ENCODE measurements around the gene MMP8. TPM values are rescaled to one million over a fixed set of nuclear protein-coding genes. Genes with fewer than 3 reads are reported as not detected.

MMP8 gene
- total RNA-seq, 1 donor from 2014 or later = not detected

- no peak for TF ChIP-seq CTCF (conservative IDR thresholded peaks at IDR 0.05)
- Mint-ChIP-seq H3K4me3 (no peak overlapping the region), H3K9me3 (peaks cover 4% of the 10 kb centered on the region), H3K4me1 (ENCODE audit: unreplicated experiment) (peaks cover 4% of the 10 kb centered on the region), H3K27me3 (peaks cover 3% of the 10 kb centered on the region), H3K27ac (no peak overlapping the region), H3K36me3 (no peaks in the 10 kb centered on the region)
- DNase-seq (ENCODE audit: extremely low spot score, unreplicated experiment) = no peak
These were observed 38.7 kb upstream of the MMP8 start for GRCh38 chr11:102763440-102763839.

GRCh38 chr11:102762361-102762767, 37.6 kb upstream of the MMP8 start:
- H3K9me3 Mint-ChIP-seq = peaks cover 4% of the 10 kb centered on the region
- no peak overlapping the region for H3K27ac Mint-ChIP-seq
- H3K4me1 Mint-ChIP-seq (ENCODE audit: unreplicated experiment) = peaks cover 4% of the 10 kb centered on the region
- no peak for DNase-seq (ENCODE audit: extremely low spot score, unreplicated experiment)
- H3K4me3 Mint-ChIP-seq = no peak overlapping the region
- H3K36me3 Mint-ChIP-seq = no peaks in the 10 kb centered on the region
- no peak for TF ChIP-seq CTCF (conservative IDR thresholded peaks at IDR 0.05)
- H3K27me3 Mint-ChIP-seq = peaks cover 3% of the 10 kb centered on the region

- DNase-seq (ENCODE audit: extremely low spot score, unreplicated experiment) = no peak
- Mint-ChIP-seq H3K4me3 (no peak overlapping the region), H3K9me3 (peaks cover 4% of the 10 kb centered on the region)
These were observed 37.0 kb upstream of the MMP8 start for GRCh38 chr11:102761646-102762238.

GRCh38 chr11:102760344-102761035, 35.7 kb upstream of the MMP8 start:
- Mint-ChIP-seq H3K4me1 (ENCODE audit: unreplicated experiment) (peaks cover 4% of the 10 kb centered on the region), H3K27ac (no peak overlapping the region)
- TF ChIP-seq CTCF (conservative IDR thresholded peaks at IDR 0.05) = no peak

More at GRCh38 chr11:102761646-102762238, 37.0 kb upstream of the MMP8 start:
- H3K27ac Mint-ChIP-seq = no peak overlapping the region
- H3K4me1 Mint-ChIP-seq (ENCODE audit: unreplicated experiment) = peaks cover 4% of the 10 kb centered on the region
- H3K27me3 Mint-ChIP-seq = peaks cover 3% of the 10 kb centered on the region
- no peaks in the 10 kb centered on the region for H3K36me3 Mint-ChIP-seq
- TF ChIP-seq CTCF (conservative IDR thresholded peaks at IDR 0.05) = no peak

GRCh38 chr11:102757823-102758549, 33.2 kb upstream of the MMP8 start:
- no peak for TF ChIP-seq CTCF (conservative IDR thresholded peaks at IDR 0.05)
- H3K4me3 Mint-ChIP-seq = no peak overlapping the region
- no peak overlapping the region for H3K27ac Mint-ChIP-seq
- no peaks in the 10 kb centered on the region for H3K27me3 Mint-ChIP-seq
- no peak for DNase-seq (ENCODE audit: extremely low spot score, unreplicated experiment)
- peaks cover 4% of the 10 kb centered on the region for H3K9me3 Mint-ChIP-seq
- peaks cover 4% of the 10 kb centered on the region for H3K4me1 Mint-ChIP-seq (ENCODE audit: unreplicated experiment)
- no peaks in the 10 kb centered on the region for H3K36me3 Mint-ChIP-seq

More at GRCh38 chr11:102760344-102761035, 35.7 kb upstream of the MMP8 start:
- Mint-ChIP-seq H3K36me3 (no peaks in the 10 kb centered on the region), H3K9me3 (peaks cover 4% of the 10 kb centered on the region), H3K27me3 (peaks cover 3% of the 10 kb centered on the region), H3K4me3 (no peak overlapping the region)
- no peak for DNase-seq (ENCODE audit: extremely low spot score, unreplicated experiment)

All from type B pancreatic cell (in vitro differentiated cells).